ENCODE data around the gene C5orf52.
"Not testable (repeated sequence)": the region's sequence is repeated elsewhere in the genome, so short reads cannot be mapped to it uniquely, and the experiment has no call there.

Gene C5orf52

GRCh38 chr5:157721159-157721558 lies 49.8 kb downstream of the C5orf52 start:
- TF ChIP-seq CTCF (IDR thresholded peaks at IDR 0.05; ENCODE audit: low read depth, low read length, missing control alignments), result no peak
- Histone ChIP-seq H3K27ac (no peak overlapping the region), H3K27me3 (replicated peaks) (no peaks in the 10 kb centered on the region), H3K4me3 (ENCODE audit: low read depth, low read length) (no peak overlapping the region), H3K36me3 (replicated peaks) (no peaks in the 10 kb centered on the region)
- DNase-seq, result no peak
- in situ Hi-C loops (cut with HindIII; ENCODE audit: low pct_ligation_motif_present, low sequenced_read_pairs), result no loop called here

GRCh38 chr5:157722895-157723294 lies 51.6 kb downstream of the C5orf52 start:
- DNase-seq; H3K4me3 ChIP-seq (ENCODE audit: low read depth, low read length); H3K27ac ChIP-seq; H3K36me3 ChIP-seq (replicated peaks); in situ Hi-C loops (cut with HindIII; ENCODE audit: low pct_ligation_motif_present, low sequenced_read_pairs); H3K27me3 ChIP-seq (replicated peaks): not testable (repeated sequence)

GRCh38 chr5:157726607-157727006 lies 55.3 kb downstream of the C5orf52 start:
- in situ Hi-C loops (cut with HindIII; ENCODE audit: low pct_ligation_motif_present, low sequenced_read_pairs); H3K4me3 ChIP-seq (ENCODE audit: low read depth, low read length); DNase-seq; H3K36me3 ChIP-seq (replicated peaks); H3K27me3 ChIP-seq (replicated peaks); H3K27ac ChIP-seq: not testable (repeated sequence)

- in situ Hi-C loops (cut with HindIII; ENCODE audit: low pct_ligation_motif_present, low sequenced_read_pairs); DNase-seq; H3K4me3 ChIP-seq (ENCODE audit: low read depth, low read length); H3K36me3 ChIP-seq (replicated peaks); H3K27me3 ChIP-seq (replicated peaks); H3K27ac ChIP-seq: not testable (repeated sequence)
These were observed 56.5 kb downstream of the C5orf52 start for GRCh38 chr5:157727858-157728257.
